Type B pancreatic cell (in vitro differentiated cells): ENCODE results near the gene CDH12. TPM values are rescaled to one million over a fixed set of nuclear protein-coding genes. Genes with fewer than 3 reads are reported as not detected.

ENCODE experiments used
- DNase-seq: peaks from one replicate; pipeline ENCODE4 v3.0.0; 2021; ENCODE audit warnings: mixed read lengths; ENCODE audit not compliant: unreplicated experiment; ENCODE audit errors: extremely low spot score
- H3K27ac Mint-ChIP-seq: 2 replicates; pipeline ENCODE4 v1.8.0; 2021; ENCODE audit warnings: mild to moderate bottlenecking, mixed read lengths
- H3K27me3 Mint-ChIP-seq: 2 replicates; pipeline ENCODE4 v1.8.0; 2021; ENCODE audit warnings: mixed read lengths
- H3K36me3 Mint-ChIP-seq: 2 replicates; pipeline ENCODE4 v1.8.0; 2021; ENCODE audit warnings: mixed read lengths
- H3K4me1 Mint-ChIP-seq: one replicate; pipeline ENCODE4 v1.8.0; 2021; ENCODE audit warnings: mixed read lengths; ENCODE audit not compliant: unreplicated experiment
- H3K4me3 Mint-ChIP-seq: 2 replicates; pipeline ENCODE4 v1.8.0; 2021; ENCODE audit warnings: mild to moderate bottlenecking, mixed read lengths
- H3K9me3 Mint-ChIP-seq: 2 replicates; pipeline ENCODE4 v1.8.0; 2021; ENCODE audit warnings: mixed read lengths
- CTCF ChIP-seq: fragments of 200-600 bp; sonication (generic); conservative IDR thresholded peaks from 2 replicates; pipeline ENCODE4 v1.5.0; 2021; ENCODE audit warnings: antibody characterized with exemption, mild to moderate bottlenecking
- total RNA-seq: library from RNA; stranded (reverse); gene quantifications from 2 replicates; pipeline ENCODE4 v1.2.1, GENCODE V29; 2021; ENCODE audit warnings: low replicate concordance

The CDH12 gene
- total RNA-seq, 1 donor from 2014 or later = 10.2 TPM

GRCh38 chr5:21858441-21858840, 994.7 kb downstream of the CDH12 start:
- Mint-ChIP-seq H3K9me3 (no peaks in the 10 kb centered on the region), H3K4me3 (no peak overlapping the region), H3K4me1 (no peaks in the 10 kb centered on the region), H3K27me3 (no peaks in the 10 kb centered on the region), H3K36me3 (no peaks in the 10 kb centered on the region), H3K27ac (no peak overlapping the region)
- no peak for TF ChIP-seq CTCF
- no peak for DNase-seq

GRCh38 chr5:21856987-21857386, 996.2 kb downstream of the CDH12 start:
- DNase-seq = no peak
- no peaks in the 10 kb centered on the region for H3K4me1 Mint-ChIP-seq
- TF ChIP-seq CTCF = no peak
- no peak overlapping the region for H3K27ac Mint-ChIP-seq
- no peak overlapping the region for H3K4me3 Mint-ChIP-seq
- H3K36me3 Mint-ChIP-seq = no peaks in the 10 kb centered on the region
- H3K27me3 Mint-ChIP-seq = no peaks in the 10 kb centered on the region
- no peaks in the 10 kb centered on the region for H3K9me3 Mint-ChIP-seq

- no peaks in the 10 kb centered on the region for H3K36me3 Mint-ChIP-seq
- H3K27ac Mint-ChIP-seq = no peak overlapping the region
- no peaks in the 10 kb centered on the region for H3K27me3 Mint-ChIP-seq
- no peaks in the 10 kb centered on the region for H3K9me3 Mint-ChIP-seq
- no peak for TF ChIP-seq CTCF
- no peak for DNase-seq
- H3K4me1 Mint-ChIP-seq = no peaks in the 10 kb centered on the region
- H3K4me3 Mint-ChIP-seq = no peak overlapping the region
Measured at GRCh38 chr5:21847300-21847699, 1005.8 kb downstream of the CDH12 start.

GRCh38 chr5:21844960-21845359, 1008.2 kb downstream of the CDH12 start:
- DNase-seq = no peak
- TF ChIP-seq CTCF = no peak
- Mint-ChIP-seq H3K27ac (no peak overlapping the region), H3K9me3 (no peaks in the 10 kb centered on the region), H3K36me3 (no peaks in the 10 kb centered on the region), H3K4me3 (no peak overlapping the region), H3K4me1 (no peaks in the 10 kb centered on the region), H3K27me3 (no peaks in the 10 kb centered on the region)

- H3K4me3 Mint-ChIP-seq = no peak overlapping the region
- H3K9me3 Mint-ChIP-seq = no peaks in the 10 kb centered on the region
- TF ChIP-seq CTCF = no peak
- DNase-seq = no peak
- H3K36me3 Mint-ChIP-seq = no peaks in the 10 kb centered on the region
- H3K27me3 Mint-ChIP-seq = no peaks in the 10 kb centered on the region
- no peaks in the 10 kb centered on the region for H3K4me1 Mint-ChIP-seq
- no peak overlapping the region for H3K27ac Mint-ChIP-seq
Measured at GRCh38 chr5:21834863-21835262, 1018.3 kb downstream of the CDH12 start.

- Mint-ChIP-seq H3K36me3 (no peaks in the 10 kb centered on the region), H3K27ac (no peak overlapping the region), H3K4me1 (no peaks in the 10 kb centered on the region), H3K4me3 (no peak overlapping the region), H3K9me3 (no peaks in the 10 kb centered on the region), H3K27me3 (no peaks in the 10 kb centered on the region)
- DNase-seq = no peak
- TF ChIP-seq CTCF = no peak
Measured at GRCh38 chr5:21831145-21831787, 1021.9 kb downstream of the CDH12 start.
